Astrocyte of the cerebellum (primary cell): ENCODE data around the gene POLR2H.

Experiments used
- DNase-seq: peaks from one replicate; pipeline ENCODE4 v3.0.0-alpha.2; 2011; ENCODE audit warnings: low read depth
- H3K4me3 ChIP-seq: 2 replicates; pipeline ENCODE4 v1.5.1; 2011; ENCODE audit warnings: mild to moderate bottlenecking, low read depth, low read length, moderate library complexity
- CTCF ChIP-seq: IDR thresholded peaks from 2 replicates; pipeline ENCODE4 v1.5.1; 2012; ENCODE audit warnings: low read length, low read depth, moderate library complexity, mild to moderate bottlenecking; ENCODE audit errors: missing control alignments
- in situ Hi-C: cut with HindIII; loops from 2 replicates; pipeline ENCODE4 v1.10.0; 2017; ENCODE audit warnings: low sequenced_read_pairs

The POLR2H gene

GRCh38 chr3:184334470-184335158 lies 26.9 kb upstream of the POLR2H start:
- no peak for DNase-seq
- no peak overlapping the region for H3K4me3 ChIP-seq
- TF ChIP-seq CTCF: no peak
- in situ Hi-C loops: no loop called here

GRCh38 chr3:184335291-184335660 lies 26.2 kb upstream of the POLR2H start:
- TF ChIP-seq CTCF: no peak
- H3K4me3 ChIP-seq: peak overlapping the region; percentile 57
- no peak for DNase-seq
- in situ Hi-C loops: no loop called here

GRCh38 chr3:184335661-184336546 lies 25.6 kb upstream of the POLR2H start:
- H3K4me3 ChIP-seq: peak overlapping the region; percentile 57
- in situ Hi-C loops: no loop called here
- no peak for TF ChIP-seq CTCF
- no peak for DNase-seq

- no peak for TF ChIP-seq CTCF
- in situ Hi-C loops: no loop called here
- peak overlapping the region; percentile 57 for H3K4me3 ChIP-seq
- DNase-seq: no peak
These were observed 24.7 kb upstream of the POLR2H start for GRCh38 chr3:184336547-184337398.

GRCh38 chr3:184337399-184337714 lies 24.2 kb upstream of the POLR2H start, which contains the start of gene FAM131A:
TSS of gene FAM131A (plus strand) at chr3:184337600. CDS start at chr3:184337631, 31 bp downstream.
- in situ Hi-C loops: no loop called here
- TF ChIP-seq CTCF: no peak

GRCh38 chr3:184337981-184338380 lies 23.5 kb upstream of the POLR2H start:
- no peak for DNase-seq
- in situ Hi-C loops: no loop called here
- H3K4me3 ChIP-seq: peak overlapping the region; percentile 57
- TF ChIP-seq CTCF: no peak

More at GRCh38 chr3:184337399-184337714, 24.2 kb upstream of the POLR2H start, which contains the start of gene FAM131A:
- no peak for DNase-seq
- H3K4me3 ChIP-seq: peak within 1 kb of the TSS; percentile 57
